Upper lobe of left lung (tissue), 6 donors: ENCODE data around the gene PPP1CA. TPM values are rescaled to one million over a fixed set of nuclear protein-coding genes. Genes with fewer than 3 reads are reported as not detected.

Experiments used
- ATAC-seq, 2 donors: fragments of 200-7000 bp; cut with Tn5 transposase; one replicate each; pipeline ENCODE4 v1.9.1; 2022; ENCODE audit warnings: mild to moderate bottlenecking in 2 of 2, moderate library complexity in 2 of 2; ENCODE audit not compliant: low FRiP score in 2 of 2
- DNase-seq, 2 donors: peaks; one replicate each; pipeline ENCODE4 v3.0.0-alpha.2; 2019 to 2020
- H3K27ac ChIP-seq, 4 donors: fragments of 200-600 bp; sonication (generic); one replicate each; pipeline ENCODE4 v1.5.1; 2016 to 2019
- H3K27me3 ChIP-seq, 4 donors: fragments of 200-600 bp; sonication (generic); one replicate each; pipeline ENCODE4 v1.5.1; 2017 to 2019
- H3K36me3 ChIP-seq, 4 donors: fragments of 200-600 bp; sonication (generic); one replicate each; pipeline ENCODE4 v1.5.1; 2016 to 2019
- H3K4me1 ChIP-seq, 4 donors: fragments of 200-600 bp; sonication (generic); one replicate each; pipeline ENCODE4 v1.5.1; 2018 to 2019
- H3K4me3 ChIP-seq, 4 donors: fragments of 200-600 bp; sonication (generic); one replicate each; pipeline ENCODE4 v1.5.1; 2017 to 2019; ENCODE audit warnings: mild to moderate bottlenecking in 2 of 4, moderate library complexity in 1 of 4
- H3K9me3 ChIP-seq, 4 donors: fragments of 200-600 bp; sonication (generic); one replicate each; pipeline ENCODE4 v1.5.1; 2018 to 2019
- CTCF ChIP-seq, 6 experiments: fragments of 450-650 bp in 4 of 6; fragments of 200-600 bp in 2 of 6; sonication (generic) in 2 of 6; IDR thresholded peaks; one replicate each; pipeline ENCODE4 v1.5.1; 2016 to 2019; ENCODE audit warnings: antibody characterized with exemption in 6 of 6
- EP300 ChIP-seq, 4 donors: sonication (generic); formaldehyde crosslinking; IDR thresholded peaks; one replicate each; pipeline ENCODE4 v1.5.1; 2017; ENCODE audit warnings: antibody characterized with exemption in 4 of 4, control low read depth in 2 of 4
- POLR2A ChIP-seq, 4 donors: fragments of 450-650 bp; IDR thresholded peaks; one replicate each; pipeline ENCODE4 v1.5.1; 2016 to 2017; ENCODE audit warnings: antibody characterized with exemption in 4 of 4, mild to moderate bottlenecking in 2 of 4
- POLR2AphosphoS5 ChIP-seq, 2 donors: sonication (generic); formaldehyde crosslinking; IDR thresholded peaks; one replicate each; pipeline ENCODE4 v1.5.1; 2017; ENCODE audit warnings: antibody characterized with exemption in 2 of 2
- WGBS, 2 donors: methylation state at CpG; one replicate each; pipeline ENCODE4 v1.1.5; 2017 to 2018; 5-methylcytosine and 5-hydroxymethylcytosine counted together
- total RNA-seq, 6 donors: library from RNA; depleted of rRNA in 4 of 6; stranded (reverse); fragments of >200 nt in 4 of 6; gene quantifications; one replicate each; pipeline versions ENCODE4 v1.1.0 to v1.2.1, GENCODE V29; 2016 to 2021
- donor health status: DM: no; HTN: no; CAD: no; lungs with moderate emphysema.
- donor health status: DM: no; HTN: yes; CAD: no; lungs with severe emphysema.

PPP1CA gene
- total RNA-seq, 6 donors from 2014 or later: 83.8 to 191 (median 135) TPM

- H3K9me3 ChIP-seq: no peaks in the 10 kb centered on the region
- DNase-seq (peak in 1 of 2 donors; percentile 72), ATAC-seq (no peak)
- H3K4me1 ChIP-seq: peaks cover 29 to 56% (median 33%) of the 10 kb centered on the region in 4 donors
- H3K4me3 ChIP-seq: no peak overlapping the region
- peaks cover 14 to 59% (median 47%) of the 10 kb centered on the region in 4 donors for H3K36me3 ChIP-seq
- no peaks in the 10 kb centered on the region for H3K27me3 ChIP-seq
- TF ChIP-seq CTCF (IDR thresholded peaks at IDR 0.05) (no peak), EP300 (IDR thresholded peaks at IDR 0.05) (no peak), POLR2AphosphoS5 (IDR thresholded peaks at IDR 0.05) (no peak), POLR2A (IDR thresholded peaks at IDR 0.05) (no peak)
- H3K27ac ChIP-seq: no peak overlapping the region
- 90 to 91% methylated on average over 10 to 23 of the region's 24 CpGs for WGBS, 2 donors
These were observed 3.5 kb downstream of the PPP1CA start for GRCh38 chr11:67397986-67398660.

GRCh38 chr11:67397536-67397935 lies 4.1 kb downstream of the PPP1CA start:
- DNase-seq (peak in 1 of 2 donors; percentile 49), ATAC-seq (no peak)
- Histone ChIP-seq H3K27ac (peak overlapping the region in 1 of 4 donors; percentile 53), H3K4me1 (peaks cover 26 to 57% (median 33%) of the 10 kb centered on the region in 4 donors), H3K4me3 (no peak overlapping the region), H3K9me3 (no peaks in the 10 kb centered on the region), H3K36me3 (peaks cover 14 to 59% (median 47%) of the 10 kb centered on the region in 4 donors), H3K27me3 (no peaks in the 10 kb centered on the region)
- TF ChIP-seq CTCF (IDR thresholded peaks at IDR 0.05) (no peak), EP300 (IDR thresholded peaks at IDR 0.05) (no peak), POLR2A (IDR thresholded peaks at IDR 0.05) (no peak), POLR2AphosphoS5 (IDR thresholded peaks at IDR 0.05) (no peak)
- WGBS, 2 donors: 72 to 88% methylated on average over 2 to 6 of the region's 6 CpGs

GRCh38 chr11:67396587-67397389 lies 4.9 kb downstream of the PPP1CA start:
- peak overlapping the region in 2 of 4 donors; percentile 13 to 53 for H3K27ac ChIP-seq
- H3K27me3 ChIP-seq: no peaks in the 10 kb centered on the region
- H3K4me1 ChIP-seq: peaks cover 24 to 55% (median 30%) of the 10 kb centered on the region in 4 donors
- H3K36me3 ChIP-seq: peaks cover 14 to 59% (median 47%) of the 10 kb centered on the region in 4 donors
- WGBS, 2 donors: 34 to 58% methylated on average over 13 of the region's 13 CpGs
- no peak for ATAC-seq
- H3K9me3 ChIP-seq: no peaks in the 10 kb centered on the region
- no peak overlapping the region for H3K4me3 ChIP-seq
- peak in 1 of 2 donors; percentile 48 for DNase-seq
- TF ChIP-seq POLR2A (IDR thresholded peaks at IDR 0.05) (no peak), POLR2AphosphoS5 (IDR thresholded peaks at IDR 0.05) (no peak), CTCF (IDR thresholded peaks at IDR 0.05) (no peak), EP300 (IDR thresholded peaks at IDR 0.05) (no peak)

GRCh38 chr11:67396259-67396581 lies 5.4 kb downstream of the PPP1CA start:
- ATAC-seq: no peak
- H3K27ac ChIP-seq: no peak overlapping the region
- peak in 1 of 2 donors; percentile 37 for DNase-seq
- no peak overlapping the region for H3K4me3 ChIP-seq
- WGBS, 2 donors: 90 to 97% methylated on average over 7 of the region's 7 CpGs
- TF ChIP-seq CTCF (IDR thresholded peaks at IDR 0.05) (no peak), EP300 (IDR thresholded peaks at IDR 0.05) (no peak), POLR2A (IDR thresholded peaks at IDR 0.05) (no peak), POLR2AphosphoS5 (IDR thresholded peaks at IDR 0.05) (no peak)
- no peaks in the 10 kb centered on the region for H3K27me3 ChIP-seq
- peaks cover 24 to 57% (median 32%) of the 10 kb centered on the region in 4 donors for H3K4me1 ChIP-seq
- H3K9me3 ChIP-seq: no peaks in the 10 kb centered on the region
- peaks cover 14 to 59% (median 47%) of the 10 kb centered on the region in 4 donors for H3K36me3 ChIP-seq
